Femur (tissue), 1 donor: ENCODE measurements around the gene MRPL11.

ENCODE experiments used
- DNase-seq: peaks from one replicate; pipeline ENCODE4 v3.0.0-alpha.2; 2017

Gene MRPL11

DNA sequence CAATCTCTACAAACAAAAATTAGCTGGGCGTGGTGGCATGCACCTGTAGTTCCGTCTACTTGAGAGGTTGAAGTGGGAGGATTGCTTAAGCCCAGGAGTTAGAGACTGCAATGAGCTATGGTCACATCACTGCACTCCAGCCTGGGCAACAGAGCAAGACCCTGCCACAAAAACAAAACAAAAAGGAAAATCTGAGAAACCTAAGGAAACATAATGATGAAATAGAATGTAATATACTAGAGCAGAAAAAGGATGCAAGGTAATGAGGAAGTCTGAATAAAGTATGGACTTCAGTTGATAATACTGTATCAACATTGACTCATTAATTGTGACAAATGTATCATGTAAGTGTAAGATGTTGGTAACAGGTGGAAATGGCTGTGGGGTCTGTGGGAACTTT is 9.7 kb downstream of the MRPL11 start:
- DNase-seq, result no peak

DNA sequence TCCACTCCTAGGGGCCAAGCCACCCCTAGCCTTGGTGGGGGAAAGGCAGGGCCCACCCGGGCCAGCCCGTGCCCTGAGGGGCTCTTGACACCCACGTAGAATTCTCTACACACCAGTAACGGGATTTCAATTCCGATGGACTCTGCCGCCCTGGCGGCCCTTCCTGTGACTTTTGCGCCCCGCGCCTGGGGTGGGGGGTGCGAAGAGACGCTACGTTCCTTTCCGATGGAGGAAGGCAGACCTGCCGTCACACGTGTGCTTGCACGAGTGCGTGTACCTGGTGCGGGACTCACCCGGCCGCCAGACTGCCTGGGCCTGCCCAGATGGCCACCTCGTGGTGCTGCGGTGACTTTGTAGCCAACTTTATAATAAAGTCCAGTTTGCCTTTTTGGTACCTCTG is 12.3 kb downstream of the MRPL11 start:
- no peak for DNase-seq

DNA sequence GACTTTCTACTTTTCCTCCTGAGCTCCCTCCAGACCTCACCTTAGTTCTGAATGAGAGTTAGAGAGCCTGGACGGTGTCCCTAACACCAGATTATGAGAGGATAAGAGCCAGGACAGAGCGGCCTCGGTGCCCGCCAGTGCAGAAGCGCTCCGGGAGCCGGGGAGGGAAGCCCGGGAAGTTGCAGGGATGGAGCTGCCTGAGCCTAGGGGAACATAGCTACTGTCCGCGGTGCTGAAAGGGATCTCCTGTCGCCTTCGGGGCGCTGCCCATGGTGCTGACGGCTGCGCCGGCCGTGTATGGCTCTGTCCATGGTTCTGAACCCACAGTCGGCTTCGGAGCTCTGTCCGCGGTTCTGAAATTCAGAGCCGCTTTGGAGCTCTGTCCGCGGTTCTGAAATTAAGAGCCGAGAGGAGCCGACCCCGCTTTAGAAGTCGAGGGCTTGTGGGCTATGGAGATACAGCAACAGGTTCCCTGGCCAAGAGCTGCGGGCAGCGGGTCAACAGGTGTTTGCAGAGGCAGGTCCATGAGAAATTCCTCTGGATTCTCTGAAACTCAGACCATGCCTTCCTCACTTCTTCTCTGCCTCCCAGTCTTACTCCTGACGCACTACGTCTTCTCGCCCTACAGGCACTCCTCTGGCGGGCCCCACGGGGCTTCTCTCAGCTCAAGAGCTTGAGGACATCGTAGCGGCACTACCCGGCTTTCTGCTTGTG is 17.0 kb downstream of the MRPL11 start:
- DNase-seq, result peak; percentile 95

DNA sequence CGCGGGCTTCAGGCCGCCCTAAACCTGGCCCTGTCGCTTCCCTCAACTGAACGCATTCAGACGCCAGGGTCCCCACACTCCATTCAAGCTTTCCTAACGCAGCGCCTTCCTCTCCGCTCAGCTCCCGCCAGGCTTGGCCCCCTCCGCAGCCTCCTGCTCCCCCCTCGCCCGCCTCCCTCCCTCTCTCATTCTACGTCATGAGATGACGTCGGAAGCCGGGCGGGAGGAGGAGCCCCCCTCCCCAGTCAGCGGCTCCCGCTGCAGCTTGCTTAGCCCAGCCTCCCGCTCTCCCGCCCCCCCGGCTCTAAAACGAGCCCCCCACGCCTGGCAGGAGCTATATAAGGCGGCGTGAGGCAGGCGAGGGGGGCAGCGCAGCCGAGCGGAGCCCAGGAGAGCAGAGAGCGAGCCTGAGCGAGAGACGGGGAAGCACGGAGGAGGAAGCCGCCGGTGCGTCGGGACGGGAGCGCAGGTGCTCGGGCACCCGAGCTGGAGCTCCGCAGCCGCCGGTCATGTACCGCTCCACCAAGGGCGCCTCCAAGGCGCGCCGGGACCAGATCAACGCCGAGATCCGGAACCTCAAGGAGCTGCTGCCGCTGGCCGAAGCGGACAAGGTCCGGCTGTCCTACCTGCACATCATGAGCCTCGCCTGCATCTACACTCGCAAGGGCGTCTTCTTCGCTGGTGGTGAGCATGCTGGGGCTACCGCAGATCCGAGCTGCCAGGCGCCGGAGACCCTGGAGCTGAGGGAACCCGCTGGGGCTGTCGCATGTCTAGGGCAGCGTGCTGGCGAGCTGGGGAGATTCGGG is 17.8 kb downstream of the MRPL11 start, which contains the start of gene NPAS4:
Gene NPAS4, plus strand, starts transcription at position 365 of the 806 bp plus-strand sequence. Its CDS starts 145 bp downstream, at position 510.
- no peak for DNase-seq

DNA sequence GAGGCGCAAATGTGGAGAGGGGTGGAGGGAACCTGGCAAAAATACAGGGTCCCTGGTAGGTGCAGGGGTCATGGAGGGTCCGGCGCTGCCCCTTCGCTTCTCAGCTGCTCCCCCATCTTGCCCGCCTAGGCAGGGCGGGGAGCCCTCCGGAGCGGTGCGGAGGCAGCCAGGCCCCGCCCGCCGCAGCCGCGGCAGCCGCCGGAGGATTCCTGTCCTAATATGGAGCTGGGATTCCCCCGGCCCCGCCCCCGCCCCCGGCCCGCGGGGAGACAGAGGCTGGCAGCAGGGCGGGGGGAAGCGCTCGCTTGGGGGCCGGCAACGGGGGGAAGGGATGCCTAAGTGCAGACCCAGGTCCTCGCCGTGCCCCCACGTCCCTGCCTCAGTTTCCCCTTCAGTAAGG is 18.8 kb downstream of the MRPL11 start:
- no peak for DNase-seq

DNA sequence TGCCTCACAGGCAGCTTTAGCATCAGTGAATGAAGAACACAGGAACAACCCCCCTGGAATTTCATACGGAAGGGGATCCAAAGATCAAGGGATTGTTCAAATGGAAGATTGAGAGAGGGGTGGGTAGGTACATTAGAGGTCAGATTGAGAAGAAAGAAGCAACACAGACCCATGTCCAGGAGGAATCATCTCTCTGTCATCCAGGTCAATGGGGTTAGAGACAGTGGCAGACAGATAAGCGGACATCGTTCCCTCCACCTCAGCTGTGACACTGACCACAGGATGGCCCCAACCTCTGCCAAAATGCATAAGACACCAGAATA is 19.7 kb downstream of the MRPL11 start:
- no peak for DNase-seq

DNA sequence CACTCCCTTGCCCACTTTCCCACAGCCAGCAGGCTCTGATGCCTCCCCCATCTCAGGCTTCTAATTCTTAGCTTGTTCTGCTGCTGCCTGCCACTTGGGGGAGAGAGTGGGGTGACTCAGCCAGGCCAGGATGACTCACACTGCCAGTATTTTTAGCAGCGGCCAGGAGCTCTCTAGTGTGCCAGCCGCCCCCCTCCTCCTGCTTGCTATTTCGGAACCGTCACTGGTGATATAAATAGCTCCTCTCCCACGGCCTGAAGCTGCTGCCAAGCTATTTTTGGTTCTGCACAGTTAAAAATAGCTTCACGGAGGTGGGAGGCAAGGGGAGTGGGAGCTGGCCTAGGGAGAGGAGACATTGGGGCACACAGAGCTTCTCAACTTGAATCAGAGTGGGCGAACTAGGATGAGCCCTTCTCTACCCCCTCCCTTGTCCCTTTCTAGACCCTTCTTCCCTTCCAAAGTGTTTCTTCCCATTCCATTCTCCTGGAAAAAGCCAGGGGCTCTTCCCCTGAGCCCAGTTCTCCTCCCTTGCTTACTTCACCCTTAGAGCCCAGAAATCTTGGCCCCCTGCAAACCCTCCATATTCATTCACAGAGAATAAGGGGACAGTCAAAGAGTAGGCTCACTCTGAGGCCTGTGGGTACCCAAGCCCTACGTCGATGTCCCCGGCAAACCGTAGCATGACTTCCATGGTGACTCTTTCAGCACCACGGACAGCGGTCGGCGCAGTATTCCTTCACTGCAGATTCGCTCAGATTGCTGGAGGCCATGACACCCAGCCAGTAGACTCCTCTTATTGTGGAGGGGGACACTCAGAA is 20.3 kb downstream of the MRPL11 start:
- DNase-seq, result peak; percentile 76

DNA sequence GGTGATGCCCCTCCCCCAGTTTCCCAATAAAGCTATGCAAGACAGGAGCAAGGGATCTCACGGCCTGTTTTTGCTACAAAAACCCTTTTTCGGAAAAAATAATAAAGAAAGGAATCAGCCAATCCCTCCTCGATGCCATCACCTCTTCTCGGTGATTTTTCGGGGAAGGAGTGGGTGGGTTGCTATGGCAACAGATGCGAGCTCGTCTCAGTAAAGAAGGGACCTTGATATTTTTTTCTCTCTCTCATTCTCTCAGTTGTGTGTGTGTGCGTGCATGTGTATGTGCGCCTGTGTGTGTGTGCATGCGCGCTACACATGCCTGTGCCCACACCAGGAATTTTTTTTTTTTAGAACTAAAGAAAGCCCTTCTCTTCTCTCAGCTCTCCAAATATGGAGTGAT is 21.6 kb downstream of the MRPL11 start:
- no peak for DNase-seq

DNA sequence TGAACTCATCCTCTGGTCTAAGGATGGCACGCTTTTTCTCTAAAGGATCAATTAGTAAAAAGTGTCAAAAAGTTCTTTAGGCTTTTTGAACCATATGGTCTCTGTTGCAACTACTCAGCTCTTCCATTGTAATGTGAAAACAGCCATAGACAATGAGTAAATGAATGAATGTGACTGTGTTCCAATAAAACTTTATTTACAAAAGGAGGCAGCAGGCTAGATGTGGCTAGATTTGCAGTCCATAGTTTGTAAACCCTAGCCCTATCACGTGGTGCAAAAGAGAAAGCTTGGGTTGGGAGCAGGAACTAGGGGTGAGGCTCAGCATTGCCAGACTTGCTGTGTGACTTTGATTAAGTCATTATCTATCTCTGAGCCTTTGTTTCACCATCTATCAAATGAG is 23.2 kb downstream of the MRPL11 start:
- DNase-seq, result no peak

DNA sequence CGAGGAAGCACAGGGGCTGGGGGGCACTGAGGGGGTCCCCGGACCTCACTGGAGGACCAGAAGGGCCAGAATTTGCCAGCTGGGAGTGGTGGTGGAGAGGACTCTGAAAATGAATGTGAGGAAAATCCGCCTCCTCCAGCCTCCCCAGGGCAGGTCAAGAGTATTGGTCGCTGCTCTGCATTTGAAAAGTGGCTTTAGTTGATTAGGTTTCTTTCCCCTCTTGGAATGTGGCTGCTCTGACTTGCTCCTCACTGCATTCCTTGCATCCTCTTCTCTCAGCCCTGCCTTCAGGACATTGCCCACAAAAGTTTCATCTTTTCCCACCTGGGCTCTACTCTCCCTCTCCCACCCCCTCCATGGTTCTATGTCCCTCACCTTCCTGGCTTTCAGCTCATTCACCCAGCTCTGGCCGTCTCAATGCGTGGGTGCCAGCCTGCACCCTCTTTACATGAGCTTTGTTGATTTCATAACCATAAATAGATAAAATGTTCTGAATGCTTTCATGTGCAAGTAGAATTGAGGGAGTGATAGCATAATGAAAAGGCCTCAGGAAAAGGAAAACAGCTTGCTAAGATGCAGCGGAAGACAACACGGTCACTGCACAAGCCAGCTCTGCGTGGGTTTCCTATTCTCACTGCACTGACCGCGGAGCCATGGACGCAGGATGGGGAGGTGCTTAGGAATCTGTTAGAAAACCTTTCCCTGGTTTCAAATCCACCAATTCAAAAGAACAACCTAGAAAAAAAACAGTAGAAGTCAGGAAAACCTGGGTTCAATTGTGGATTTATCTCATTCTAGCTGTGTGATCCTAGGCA is 24.3 kb downstream of the MRPL11 start:
- no peak for DNase-seq

DNA sequence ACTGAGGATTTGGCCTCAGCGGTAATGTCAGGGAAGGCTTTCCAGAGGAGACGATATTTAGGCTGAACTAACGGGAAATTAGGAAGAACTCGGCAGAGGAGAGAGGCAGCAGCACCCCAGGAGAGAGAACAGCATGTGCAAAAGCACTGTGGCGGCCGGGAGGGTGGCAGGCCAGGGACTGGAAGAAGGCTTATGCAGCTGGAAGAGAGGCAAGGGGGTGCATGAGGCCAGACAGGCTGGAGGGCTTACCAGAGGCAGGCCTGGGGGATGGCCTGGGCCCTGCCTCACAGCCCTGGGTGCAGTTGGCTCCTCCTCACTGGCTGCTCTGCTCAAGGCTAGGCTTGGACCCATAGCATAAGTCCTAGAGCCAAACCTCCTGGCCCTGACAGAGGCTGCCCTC is 25.5 kb downstream of the MRPL11 start:
- DNase-seq, result no peak

DNA sequence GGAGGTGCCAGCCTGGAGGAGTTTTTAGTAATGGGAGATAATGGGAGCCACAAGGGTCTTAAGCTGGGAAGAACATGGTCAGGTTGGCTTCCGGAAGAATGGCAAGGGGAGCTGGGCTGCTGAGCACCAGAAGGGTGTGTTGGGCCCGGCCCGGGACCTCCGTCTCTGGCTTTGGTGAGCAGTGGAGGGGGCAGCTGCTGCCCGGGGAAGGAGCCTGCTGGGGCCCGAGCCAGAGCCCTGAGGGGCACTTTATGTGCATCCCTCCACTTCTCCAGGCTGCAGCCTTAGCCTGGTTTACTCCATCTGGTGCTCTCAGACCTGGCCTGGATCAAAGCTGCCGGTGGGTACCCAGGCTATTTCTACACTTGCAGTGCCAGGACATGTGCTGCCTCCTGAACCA is 26.5 kb downstream of the MRPL11 start:
- no peak for DNase-seq

DNA sequence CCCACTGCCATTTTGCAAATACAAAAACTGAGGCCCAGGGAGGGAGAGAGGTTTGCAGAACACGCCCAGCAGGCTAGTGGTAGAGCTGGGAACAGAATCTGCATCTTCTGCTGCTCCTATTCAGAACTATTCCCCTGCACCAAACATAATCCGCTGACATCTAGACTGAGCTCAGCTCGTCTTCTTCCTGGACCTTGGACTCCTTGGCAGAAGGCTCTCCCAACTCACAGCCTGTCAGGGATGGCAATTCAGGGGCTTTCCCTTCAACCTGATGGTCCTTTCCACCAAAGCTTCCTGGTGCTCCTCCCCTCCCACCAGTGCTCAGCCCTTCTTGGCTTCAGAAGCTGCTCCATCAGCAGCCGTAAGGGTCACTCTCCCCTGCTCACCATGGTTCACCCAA is 27.3 kb downstream of the MRPL11 start:
- DNase-seq, result no peak

DNA sequence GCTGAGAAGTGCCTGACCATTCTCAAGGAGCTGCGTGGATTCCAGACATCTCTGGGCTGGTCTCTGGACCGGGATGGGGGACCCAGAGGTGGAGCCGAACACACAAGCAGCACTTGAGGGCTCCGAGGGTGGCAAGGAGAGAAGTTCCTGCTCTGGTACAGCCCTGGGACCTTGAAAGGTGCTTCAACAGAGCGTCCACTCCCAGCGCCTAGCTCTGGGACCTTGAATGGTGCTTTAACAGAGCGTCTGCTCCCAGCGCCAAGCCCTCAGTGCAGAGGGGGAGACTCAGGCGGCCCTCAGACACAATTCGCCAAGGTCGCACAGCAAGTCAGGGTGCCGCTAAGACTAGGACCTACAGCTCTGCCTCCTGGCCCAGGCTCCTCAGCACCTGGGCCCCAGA is 28.5 kb downstream of the MRPL11 start:
- no peak for DNase-seq

DNA sequence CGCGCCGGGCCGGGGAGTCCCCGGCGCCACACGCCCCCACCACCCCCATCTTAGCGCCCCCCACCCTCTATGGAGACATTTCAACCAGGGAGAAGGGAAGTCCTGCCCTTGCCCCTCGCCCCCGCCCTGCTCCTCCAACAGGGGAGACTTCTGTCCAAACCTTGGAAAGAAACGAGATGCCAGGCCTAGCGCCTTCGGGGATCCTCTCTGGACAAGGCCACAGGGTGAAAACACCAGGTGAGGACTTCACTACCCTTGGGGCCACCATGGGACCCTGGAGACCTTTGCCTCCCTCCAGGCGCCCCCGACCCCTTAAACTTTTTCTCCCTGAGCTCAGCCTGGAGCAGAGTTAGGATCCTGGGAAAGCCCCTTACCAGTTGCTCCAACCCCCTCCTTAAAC is 29.4 kb downstream of the MRPL11 start:
- no peak for DNase-seq

DNA sequence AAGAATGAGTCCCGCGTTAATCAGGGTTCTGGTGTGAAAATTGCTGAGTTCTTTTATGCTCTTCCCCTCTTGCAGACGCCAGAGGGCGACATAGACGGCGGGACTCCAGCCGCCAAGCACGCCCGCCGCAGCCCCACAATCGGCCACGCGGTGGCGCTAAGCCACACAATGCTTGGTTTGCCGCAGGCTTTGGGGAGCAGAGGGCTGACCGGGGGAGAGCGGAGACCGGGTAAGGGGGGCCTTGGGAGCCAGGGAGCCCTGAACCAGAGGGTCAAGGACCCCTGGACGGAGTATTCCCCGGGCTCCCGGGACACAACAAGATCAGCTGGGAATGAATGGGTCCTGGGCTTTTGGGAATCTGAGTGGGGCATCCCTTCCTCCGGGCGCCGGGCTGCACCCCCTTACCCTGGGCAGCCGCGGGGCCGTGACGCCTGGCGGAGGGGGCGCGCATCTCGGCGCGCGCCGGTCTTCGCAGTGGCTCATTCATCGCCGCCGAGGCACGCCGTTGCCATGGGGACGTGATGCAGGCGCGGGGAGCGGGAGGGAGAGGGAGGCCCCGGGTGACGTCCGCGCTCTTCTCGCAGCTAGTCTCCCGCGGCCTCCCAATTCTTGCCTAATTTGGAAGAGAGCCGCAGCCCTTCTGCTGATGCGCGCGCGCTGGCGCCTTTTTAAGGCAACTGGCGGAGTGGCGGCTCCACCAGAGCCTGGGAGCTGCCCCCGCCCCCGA is 30.0 kb downstream of the MRPL11 start:
- DNase-seq, result peak; percentile 93

DNA sequence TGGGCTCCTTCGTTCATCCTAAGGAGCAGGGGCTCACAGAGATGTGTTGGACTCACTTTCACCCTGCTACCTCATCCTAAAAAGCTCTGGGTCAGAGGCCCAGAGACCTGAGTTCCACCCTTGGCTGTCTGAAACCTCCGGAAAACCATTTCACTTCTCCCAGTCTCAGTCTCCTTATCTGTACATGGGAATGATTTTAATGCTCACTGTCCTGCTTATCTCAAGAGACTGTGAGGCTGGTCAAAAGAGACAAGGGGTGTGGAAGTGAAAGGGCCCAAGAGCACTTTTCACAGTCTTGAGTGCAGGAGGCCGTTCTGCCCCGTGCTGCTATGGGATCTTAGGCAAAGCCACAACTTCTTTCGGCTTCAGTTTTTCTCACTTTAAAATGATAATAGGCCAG is 31.0 kb downstream of the MRPL11 start:
- no peak for DNase-seq

DNA sequence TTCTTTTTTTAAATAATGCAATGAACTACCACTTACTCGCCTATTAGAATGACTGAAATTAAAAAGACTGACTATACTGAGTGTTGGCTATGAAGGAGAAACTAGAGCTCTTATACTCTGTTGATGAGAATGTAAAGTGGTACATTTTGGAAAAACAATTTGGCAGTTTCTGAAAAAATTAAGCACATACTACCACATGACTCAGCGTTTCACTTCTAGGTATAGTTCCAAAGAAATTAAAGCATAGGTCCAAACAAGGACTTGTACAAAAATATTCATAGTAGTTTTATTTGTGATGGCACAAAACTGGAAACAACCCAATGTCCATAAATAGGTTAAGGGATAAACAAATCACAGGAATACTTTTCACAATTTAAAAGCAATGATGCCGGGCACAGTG is 44.7 kb downstream of the MRPL11 start:
- no peak for DNase-seq

DNA sequence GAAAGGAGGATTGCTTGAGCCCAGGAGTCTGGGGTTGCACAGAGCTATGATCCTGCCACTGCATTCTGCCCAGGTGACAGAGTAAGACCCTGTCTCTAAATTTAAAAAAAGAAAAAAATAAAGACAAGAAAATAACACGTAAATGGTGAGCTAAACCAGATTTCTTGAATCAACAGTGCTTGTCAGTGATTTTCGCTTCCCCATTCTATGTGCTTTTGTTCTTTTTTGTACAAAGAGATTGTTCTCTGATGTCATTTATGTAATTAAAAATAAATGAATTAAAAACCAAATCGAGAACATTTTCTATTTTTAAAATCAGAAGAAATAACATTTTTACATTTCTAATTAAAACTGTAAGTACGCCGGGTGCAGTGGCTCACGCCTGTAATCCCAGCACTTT is 47.3 kb downstream of the MRPL11 start:
- no peak for DNase-seq

DNA sequence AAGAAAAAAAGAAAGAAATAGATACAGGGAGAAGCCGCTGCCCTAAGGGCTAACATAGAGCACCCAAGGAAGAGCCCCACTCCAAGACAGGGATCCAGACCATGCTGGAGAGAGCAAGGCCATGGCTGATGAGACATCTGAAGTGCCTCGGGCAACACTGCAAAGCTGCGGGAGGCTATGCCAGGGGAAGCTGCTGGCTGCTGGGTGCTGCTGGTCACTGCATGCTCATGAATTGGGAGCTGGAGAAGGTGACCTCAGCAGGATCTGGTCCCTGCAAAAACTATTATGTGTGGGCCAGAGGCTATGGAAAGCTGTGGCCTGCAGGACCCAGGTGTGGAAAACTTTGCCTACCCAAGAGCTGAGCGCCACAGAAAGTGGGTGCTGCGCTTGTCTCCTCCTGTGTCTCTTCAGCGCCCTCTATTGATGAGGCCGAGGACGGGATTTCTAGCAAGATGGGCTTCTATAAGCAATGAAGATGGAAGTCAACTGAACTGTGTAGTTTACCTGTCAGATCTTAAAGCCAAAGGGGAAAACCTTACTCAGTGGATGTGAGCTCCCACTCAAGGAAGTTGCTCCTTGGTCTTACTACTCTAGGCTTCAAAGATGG is 49.8 kb downstream of the MRPL11 start:
- DNase-seq, result peak; percentile 52

DNA sequence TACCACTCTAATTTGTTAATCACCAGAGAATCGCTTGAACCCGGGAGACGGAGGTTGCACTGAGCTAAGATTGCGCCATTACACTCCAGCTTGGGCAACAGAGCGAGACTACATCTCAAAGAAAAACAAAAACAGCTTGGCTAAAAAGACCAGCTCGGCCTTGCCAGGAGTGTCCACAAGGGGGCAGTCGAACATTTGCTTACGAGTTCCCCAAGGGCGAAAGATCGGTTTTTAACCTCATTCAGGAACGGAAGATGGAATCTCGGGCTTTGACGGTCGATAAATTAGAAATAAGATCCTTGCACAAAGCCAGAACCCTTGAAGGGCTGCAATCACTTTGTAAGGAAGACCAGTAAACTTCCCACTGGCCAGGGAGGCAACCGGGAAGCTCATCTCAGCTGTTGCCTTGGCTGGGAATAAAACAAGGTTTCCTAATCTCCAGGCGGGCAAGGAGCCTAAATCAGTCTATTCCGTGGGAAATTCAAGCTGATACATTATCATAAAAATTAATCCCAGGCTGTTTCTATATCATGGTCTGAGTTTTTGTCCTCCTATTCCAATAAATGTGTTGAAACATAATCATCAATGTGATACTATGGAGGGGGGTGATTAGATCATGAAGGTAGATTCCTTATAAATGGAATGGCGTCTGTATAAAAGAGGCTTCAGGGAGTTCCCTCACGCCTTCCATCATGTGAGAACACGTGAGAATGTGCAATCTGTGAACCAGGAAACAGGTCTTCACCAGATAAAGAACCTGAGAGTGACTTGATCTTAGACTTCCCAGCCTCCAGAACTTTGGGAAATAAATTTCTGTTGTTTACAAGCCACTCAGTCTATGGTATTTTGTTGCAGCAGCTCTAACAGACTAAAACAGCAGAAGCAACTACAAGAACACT is 52.2 kb downstream of the MRPL11 start:
- DNase-seq, result peak; percentile 83
